Stimulated activated CD4-positive, alpha-beta T cell treated with anti-CD3 and anti-CD28 coated beads, Interleukin-1b, Interleukin-23, amount 100 ng/mL, for 24 hours (primary cell): ENCODE data around the gene TNFRSF18.
"Not testable (repeated sequence)": the region's sequence is repeated elsewhere in the genome, so short reads cannot be mapped to it uniquely, and the experiment has no call there.

ENCODE experiments used
- DNase-seq, 4 experiments: peaks; one replicate each; pipeline ENCODE4 v3.0.0-alpha.2; 2020; ENCODE audit warnings: low read depth in 4 of 4, low spot score in 1 of 4

The TNFRSF18 gene

DNA sequence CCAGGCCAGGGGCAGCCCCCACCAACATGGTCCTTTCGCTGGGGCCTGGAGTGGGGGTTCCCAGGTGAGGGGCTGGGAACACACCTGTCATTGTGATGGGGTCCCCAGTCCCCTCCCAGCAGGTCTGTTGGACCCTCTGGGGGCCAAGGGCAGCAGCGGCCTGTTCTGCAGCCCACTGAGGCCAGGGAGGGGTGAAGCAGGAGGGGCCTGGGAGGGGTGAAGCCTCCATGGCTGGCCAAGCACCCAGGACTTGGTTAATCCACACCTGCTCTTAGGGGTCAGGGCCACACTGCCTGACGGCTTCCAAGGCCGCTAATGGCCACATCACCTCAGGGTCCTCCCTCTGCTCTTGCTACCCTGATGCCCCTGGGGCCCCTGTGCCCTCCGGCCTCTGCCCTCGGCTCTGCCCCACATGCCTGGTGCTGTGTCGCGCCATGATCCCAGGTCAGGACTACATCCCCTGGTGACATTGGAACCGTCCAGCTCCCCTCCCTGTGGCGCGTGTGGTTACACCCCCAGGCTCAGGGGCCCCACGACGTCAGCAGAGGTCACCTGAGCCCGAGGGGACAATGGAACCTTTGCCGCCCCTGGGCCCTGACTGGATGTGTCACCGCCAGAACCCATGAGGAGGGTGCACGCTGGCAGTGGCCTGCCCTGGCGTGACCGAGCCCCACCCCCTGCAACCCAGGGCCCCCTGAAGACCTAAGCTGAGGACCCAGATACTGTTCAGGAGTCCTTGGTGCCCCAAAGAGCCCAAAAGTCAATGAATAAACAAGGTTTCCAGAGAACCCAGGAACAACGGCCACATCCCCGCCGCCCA is 7.0 kb downstream of the TNFRSF18 start:
- DNase-seq = no peak

DNA sequence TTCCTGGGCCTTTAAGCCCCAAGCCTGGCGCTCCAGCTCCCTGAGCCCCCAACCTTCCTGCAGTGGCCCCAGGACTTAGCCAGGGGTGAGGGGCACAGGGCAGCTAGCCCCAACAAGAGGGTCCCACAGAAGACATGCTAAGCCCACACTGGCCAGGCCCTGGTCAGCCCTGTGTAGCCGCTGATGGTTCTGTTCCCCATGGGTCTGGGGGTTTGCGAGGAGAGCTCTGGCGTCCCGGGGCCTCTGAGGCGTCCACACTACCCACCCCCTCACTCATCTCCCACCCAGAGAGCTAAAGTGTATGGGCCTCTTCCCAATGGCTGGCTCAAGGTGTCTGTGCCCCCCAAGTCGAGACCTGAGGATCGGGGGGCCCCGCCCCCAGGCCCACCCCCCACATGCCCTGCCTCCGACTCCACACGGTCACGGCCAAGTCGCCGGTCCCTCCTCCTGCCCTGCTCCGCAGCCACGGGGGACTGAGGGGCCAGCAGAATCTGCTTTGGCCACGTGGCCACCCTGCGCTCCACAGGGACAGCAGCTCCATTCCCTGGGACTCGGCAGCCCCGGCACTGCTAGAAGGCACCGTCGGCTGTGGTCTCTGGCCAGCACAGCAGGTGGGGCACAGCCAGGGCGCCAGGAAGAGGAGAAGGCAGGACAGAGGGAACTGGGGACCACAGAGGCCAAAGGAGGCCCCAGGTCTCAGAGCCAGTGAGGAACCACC is 7.8 kb downstream of the TNFRSF18 start:
- no peak for DNase-seq

DNA sequence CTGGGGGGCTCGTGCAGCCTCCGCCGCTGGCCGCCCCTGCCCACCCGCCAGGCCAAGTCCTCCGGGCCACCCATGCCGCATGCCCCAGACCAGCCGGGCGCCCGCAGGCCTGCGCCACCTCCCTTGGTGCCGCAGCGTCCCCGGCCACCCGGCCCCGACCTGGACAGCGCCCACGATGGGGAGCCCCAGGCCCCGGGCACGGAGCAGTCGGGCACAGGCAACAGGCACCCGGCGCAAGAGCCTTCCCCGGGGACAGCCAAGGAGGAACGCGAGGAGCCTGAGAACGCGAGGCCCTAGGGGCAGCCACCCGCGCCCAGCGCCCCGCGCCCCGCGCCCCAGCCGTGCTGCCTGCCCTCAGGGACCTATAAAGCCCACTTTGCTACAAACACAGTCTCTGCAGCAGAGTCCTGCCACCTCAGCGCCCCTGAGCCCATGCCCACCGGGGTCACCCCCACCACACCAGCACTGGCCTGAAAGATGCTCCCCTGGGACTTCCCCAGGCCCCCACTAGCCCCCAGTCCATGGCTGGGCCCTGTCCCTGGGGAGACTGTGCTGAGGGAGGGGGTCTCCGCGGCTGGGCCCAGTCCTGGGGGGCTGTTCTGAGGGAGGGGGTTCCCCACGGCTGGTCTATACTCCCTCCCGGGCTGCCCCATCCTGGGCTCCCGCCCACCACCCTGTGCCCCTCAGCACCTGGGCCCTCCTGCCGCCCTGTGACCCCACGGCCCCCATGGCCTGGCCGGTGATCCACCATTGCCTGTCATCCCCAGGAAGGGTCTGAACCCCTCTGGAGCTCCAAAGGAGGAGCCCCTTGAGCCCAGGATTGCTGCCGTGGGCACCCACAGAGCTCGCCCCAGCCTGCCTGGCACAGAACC is 8.6 kb downstream of the TNFRSF18 start:
- DNase-seq = no peak

DNA sequence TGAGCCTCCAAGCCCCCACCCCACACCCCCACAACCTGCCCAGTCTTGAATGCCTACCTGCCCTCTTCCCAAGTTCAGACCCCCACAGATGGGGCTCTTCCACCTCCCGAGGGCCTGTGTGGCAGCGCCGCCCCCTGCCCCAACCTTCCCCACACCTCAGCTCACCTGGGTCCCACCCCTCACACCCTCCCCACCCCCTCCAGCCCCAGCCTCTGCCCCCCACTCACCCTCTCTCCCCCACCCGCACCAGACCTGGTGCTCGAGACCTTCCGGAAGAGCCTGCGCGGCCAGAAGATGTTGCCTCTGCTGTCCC is 9.2 kb downstream of the TNFRSF18 start:
- no peak for DNase-seq

DNA sequence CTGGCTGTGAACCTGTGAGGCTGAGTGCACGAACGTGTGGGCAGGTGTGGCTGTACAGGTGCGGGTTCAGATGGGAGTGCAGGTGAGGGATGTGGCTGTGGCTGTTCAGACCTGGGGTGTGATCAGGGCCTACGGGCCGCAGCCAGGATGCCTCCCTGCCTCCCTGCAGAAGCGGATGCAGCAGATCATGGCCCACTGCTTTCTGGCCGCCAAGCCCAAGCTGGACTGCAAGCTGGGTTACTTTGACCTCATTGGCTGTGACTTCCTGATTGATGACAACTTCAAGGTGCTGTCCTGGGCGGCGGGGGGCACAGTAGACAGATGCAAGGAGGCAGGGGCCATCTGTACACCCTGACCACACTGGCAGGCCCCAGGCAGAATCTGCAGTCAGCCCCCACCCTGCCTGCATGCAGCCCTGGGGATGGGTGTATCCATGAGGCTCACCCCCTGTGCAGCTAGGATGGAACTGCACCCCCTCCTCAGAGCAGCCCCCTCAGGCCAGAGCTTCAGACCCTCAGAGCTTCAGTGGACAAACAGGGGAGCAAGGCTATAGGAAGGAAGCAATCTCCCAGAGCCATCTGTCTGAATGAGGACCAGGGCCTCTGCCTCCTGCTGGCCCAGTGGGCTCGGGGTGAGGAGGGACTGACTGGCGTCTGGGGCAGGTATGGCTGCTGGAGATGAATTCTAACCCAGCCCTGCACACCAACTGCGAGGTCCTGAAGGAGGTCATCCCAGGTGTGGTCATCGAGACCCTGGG is 9.8 kb downstream of the TNFRSF18 start:
- no peak for DNase-seq

DNA sequence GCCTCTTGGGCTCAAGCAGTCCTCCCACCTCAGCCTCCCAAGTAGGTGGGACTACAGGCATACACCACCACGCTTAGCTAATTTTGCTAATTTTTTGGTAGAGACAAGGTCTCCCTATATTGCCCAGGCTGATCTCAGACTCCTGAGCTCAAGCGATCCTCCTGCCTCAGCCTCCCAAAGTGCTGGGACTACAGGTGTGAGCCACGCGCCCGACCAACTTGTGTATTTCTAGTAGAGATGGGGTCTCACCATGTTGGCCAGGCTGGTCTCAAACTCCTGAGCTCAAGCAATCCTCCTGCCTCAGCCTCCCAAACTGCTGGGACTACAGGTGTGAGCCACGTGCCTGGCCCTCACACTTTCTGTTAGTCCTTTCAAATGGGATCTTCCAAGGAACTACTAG is 10.7 kb downstream of the TNFRSF18 start:
- DNase-seq = not testable (repeated sequence)

DNA sequence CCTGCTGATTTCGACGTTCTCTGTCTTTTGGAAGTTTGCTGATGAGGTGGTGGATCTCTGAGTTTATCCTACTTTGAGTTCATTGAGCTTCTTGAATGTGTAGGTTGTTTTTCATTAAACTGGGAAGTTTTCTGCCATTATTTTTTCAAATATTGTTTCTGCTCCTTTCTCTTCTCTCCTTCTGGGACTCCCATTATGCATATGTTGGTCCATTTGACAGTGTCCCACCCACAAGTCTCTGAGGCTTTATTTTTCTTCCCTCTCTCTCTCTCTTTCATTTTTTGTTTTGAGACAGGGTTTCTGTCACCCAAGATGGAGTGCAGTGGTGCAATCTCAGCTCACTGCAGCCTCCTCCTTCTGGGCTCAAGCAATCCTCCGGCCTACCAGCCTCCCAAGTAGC is 11.7 kb downstream of the TNFRSF18 start:
- DNase-seq = no peak

DNA sequence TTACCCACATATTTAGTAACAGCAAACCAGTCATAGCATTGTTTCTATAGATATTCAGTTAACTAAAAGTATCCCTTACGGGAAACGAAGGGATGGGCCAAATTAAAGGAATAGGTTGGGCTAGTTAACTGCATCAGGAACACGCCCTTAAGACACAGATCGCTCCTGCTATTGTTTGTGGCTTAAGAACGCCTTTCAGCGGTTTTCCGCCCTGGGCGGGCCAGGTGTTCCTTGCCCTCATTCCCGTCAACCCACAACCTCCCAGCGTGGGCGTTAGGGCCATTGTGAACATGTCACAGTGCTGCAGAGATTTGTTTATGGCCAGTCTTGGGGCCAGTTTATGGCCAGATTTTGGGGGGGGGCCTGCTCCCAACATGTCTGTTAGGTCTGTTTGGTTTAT is 14.7 kb downstream of the TNFRSF18 start:
- no peak for DNase-seq

DNA sequence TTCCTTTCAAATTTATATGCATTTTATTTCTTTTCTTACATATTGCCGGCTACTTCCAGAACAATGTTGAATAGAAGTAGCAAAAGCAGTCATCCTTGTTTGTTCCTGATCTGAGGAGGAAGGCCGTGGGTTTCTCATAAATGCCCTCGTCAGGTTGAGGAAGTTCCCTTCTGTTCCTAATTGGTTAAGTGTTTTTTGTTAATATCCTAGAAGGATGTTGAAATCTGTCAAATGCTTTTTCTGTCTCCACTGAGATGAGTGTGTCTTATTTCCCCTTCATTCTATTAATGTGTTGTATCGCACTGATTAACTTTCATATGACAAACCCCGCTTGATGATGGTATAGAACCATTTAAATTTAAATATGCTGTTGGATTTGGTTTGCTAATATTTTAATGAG is 17.3 kb downstream of the TNFRSF18 start:
- DNase-seq = no peak

DNA sequence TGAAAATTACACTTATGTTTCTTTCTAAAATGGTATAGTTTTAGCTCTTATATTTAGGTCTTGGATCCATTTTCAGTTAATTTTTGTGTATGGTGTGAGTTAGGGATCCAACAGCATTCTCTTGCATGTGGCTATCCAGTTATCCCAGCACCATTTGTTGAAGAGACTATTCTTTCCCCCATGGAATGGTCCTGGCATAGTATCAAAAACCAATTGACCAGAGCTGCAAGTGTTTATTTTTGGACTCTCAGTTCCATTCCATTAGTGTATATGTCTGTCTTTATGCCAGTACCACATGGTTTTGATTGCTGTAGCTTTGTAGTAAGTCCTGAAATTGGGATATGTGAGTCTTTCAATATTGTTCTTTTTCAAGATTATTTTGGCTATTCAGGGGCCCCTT is 18.5 kb downstream of the TNFRSF18 start:
- no peak for DNase-seq

DNA sequence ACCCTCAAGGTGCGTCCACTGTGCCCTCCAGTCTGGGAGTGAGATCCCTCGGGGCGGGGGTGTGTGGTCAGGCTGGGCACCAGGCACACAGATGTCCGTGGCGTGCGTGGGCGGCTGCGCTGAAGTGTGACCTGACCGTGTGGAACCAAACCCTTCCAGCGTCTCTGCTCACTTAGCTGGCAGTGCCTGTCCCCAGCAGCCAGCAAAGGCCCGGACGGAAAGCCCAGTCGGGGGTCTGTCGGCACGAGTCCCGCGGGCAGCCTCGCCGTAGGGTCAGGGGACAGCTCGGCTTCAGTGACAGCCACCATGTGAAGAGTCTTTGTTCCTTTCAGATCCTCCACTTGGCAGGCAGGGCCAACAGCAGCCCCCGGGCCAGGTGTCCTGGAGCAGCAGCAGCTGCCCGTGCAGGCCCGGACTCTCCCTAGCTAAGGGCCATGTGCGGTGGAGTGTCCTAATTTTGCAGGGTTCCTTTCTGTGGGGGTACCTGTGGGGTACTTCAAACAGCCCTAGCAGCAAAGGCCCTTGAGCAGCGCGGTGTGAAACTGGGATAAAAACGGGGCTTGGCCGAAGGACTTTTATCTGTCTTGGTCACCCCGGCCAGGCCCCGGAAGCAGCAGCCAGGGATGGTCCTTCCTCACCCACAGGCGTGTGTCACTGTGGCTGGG is 21.2 kb downstream of the TNFRSF18 start:
- DNase-seq = no peak

DNA sequence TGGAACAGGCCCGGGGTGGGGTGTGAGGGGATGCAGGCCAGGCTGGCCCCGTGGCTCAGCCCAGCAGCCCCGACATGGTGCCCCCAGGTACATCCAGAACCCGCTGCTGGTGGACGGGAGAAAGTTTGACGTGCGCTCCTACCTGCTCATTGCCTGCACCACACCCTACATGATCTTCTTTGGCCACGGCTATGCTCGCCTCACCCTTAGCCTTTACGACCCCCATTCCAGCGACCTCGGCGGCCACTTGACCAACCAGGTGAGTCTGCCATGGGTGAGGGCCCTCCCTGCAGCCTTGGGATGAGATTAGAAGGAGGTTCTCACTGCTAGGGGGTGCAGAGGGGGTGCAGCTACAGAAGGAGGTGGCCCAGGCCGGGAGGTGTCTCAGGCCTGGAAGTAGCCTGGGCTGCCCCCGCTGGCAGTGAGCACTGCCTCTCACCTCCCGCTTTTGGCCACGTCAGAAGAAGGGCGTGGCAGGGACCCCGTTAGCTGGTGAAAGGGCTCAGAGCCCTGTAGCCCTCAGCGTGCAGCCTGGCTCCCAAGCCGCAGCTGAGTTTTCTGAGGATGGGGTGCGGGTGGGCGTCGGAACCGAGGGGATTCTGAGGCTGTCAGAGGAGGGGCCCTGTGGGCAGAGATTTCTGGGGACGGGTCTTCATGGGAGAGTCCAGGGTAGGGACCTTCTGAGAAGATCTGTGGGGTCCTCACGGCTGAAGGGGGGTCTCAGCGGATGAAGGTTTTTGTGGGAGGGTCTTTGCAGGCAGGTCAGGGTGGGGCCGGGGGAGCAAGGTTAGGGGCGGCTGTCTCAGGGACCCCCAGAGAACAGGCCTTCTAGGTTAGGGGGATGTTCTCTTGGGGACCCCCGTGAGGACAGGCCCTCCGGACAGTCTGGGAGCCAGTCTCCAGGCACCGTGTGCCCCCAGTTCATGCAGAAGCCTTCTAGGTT is 22.3 kb downstream of the TNFRSF18 start:
- DNase-seq = no peak

DNA sequence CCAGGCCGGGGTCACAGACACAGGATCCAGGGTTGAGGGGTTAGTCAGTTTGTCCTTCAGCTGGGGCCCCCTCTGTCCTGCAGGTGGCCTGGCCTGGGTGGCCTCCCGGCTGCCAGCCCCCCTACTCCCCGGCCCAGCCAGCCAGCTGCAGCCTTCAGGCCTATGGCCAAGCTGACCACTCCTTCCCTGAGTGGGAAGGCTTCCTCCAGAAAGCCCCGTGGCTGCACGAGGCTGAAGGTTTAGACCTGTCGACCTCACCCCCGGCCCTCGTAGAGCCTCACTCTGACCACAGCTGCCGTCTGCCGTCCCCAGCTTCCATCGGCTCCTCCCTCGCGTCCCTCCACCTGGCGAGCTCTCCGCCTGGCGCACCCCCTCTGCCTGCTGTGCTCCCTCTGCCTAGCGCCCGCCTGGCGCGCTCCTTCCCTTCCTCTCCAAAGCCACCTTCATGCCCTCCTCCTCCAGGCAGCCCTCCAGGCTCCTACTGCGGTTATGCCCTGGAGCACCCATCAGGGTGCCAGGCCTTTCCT is 23.1 kb downstream of the TNFRSF18 start:
- DNase-seq = no peak

DNA sequence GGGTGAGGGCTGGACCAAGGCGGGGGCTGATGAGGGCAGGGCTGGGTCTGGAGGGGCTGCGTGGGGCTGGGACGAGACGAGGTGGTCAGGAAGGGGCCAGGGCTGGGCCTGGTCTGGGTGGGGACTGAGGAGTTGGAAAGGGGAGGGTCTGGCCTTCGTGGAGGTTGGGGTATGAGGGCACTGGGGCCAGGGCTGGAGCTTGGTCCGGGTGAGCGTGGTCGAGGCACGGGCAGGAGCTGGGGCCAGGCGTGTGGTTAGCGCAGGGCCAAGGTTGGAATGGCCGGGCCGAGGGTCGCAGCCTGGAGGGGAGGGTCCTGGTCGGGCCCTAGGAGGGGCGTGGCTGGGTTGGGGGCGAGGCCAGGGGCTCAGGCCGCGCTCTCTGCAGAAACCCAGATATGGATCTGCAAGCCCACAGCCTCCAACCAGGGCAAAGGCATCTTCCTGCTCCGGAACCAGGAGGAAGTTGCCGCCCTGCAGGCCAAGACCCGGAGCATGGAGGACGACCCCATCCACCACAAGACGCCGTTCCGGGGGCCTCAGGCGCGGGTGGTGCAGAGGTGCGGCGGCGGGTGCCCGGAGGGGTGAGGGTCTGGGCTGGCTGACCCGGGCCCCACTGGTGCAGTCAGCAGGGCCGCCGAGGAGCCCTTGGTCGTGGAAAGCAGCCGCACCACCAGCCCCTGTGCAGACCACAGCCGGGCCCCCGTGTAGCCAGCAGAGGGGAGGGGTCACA is 23.7 kb downstream of the TNFRSF18 start:
- DNase-seq = no peak

DNA sequence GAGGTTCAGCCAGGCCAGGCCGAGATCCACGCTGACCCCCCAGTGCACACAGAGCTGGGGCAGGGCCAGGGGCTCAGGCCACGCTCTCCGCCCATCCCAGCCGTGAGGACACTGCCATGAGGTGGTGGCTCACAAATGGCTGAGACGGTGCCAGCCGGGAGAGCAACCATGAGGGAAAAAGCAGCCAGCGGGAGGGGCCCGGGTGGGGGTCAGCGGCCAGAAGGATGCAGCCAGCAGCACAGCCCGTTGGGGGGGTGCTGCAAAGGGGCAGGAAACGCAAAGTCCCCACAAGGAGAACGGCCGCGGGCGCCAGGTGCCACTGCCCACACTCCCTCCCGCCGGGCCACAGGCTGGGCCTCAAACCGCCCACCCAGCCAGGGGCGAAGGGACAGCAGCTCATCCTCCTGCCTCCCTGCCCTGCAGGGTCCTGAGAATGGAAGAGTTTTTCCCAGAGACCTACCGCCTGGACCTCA is 24.4 kb downstream of the TNFRSF18 start:
- no peak for DNase-seq

DNA sequence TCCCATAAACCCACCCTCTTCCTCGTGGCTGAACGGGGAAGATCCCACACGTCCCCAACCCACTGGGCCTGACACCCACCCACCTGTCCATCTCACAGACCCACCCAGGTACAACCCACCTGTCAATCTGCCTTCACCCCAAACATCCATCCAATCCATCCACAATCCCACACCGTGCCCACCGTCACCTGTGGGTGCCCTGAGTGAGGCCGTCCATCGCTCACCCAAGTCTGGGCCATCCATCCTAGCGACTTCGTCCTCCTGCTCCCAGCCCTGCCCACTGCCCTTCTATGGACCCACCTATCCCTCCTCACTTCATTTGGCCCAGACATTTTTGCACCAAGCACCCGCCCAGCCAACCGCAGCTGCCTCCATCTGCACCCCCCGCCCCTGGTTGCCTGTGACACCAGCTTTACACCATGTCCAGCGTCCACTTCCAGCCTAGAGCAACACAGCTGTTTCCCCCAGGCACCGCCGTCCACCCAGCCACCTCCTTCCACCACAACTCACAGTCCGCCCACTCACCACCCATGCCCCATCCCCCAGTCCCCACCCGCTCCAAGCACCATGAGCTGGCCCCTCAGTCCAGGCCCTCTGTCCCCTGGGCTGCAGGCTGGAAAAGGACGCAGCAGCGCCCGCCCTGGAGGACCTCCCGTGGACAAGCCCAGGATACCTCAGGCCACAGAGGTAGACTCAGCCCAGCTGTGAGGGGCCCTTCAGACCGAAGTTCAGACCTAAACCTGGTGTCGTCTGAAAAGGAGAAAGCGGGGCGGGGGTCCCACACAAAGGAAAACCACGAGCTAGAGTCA is 25.1 kb downstream of the TNFRSF18 start:
- no peak for DNase-seq

DNA sequence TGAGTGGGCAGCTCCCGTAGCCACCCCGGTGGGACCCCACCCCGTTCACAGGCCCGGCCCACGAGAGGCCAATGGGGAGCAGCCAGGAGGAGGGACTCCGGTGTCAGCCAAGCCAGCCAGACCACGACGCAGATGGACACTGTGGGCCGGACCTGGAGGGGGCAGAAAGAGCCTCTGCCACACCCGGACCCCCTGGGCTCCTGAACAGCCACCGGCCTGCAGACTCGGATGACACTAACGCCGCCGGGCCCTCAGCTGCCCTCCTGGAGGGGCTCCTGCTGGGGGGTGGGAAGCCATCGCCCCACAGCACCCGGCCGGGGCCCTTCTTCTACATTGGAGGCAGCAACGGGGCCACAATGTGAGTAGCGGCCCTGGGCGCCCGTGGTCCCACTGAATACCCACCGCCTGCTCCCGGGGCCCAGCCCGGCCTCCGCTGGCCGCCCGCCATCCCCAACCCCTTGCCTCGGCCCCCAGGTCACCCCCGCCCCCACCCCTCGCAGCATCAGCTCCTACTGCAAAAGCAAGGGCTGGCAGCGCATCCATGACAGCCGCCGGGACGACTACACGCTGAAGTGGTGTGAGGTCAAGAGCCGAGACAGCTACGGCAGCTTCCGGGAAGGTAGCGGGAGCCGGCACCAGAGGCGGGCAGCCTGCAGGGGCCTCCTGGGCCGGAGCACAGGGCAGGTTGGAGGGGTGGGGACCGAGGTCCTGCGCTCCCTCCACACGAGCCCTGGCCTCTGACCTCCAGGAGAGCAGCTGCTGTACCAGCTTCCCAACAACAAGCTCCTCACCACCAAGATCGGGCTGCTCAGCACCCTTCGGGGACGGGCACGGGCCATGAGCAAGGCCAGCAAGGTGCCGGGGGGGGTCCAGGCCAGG is 26.2 kb downstream of the TNFRSF18 start:
- DNase-seq = no peak
